CD14-positive monocyte (primary cell): Measurements from ENCODE around the gene TIMMDC1. TPM values are rescaled to one million over a fixed set of nuclear protein-coding genes. Genes with fewer than 3 reads are reported as not detected.

Source experiments
- DNase-seq, 3 donors: peaks; one replicate each; pipeline ENCODE4 v3.0.0-alpha.2; 2011 to 2022
- H2AFZ ChIP-seq: 2 replicates; pipeline ENCODE4 v1.6.0; 2012; ENCODE audit warnings: mild to moderate bottlenecking, low read depth, low read length, inconsistent platforms; ENCODE audit not compliant: insufficient read depth, poor library complexity, severe bottlenecking
- H3K27ac ChIP-seq, 2 donors: 1 replicate in 1 of 2; 2 replicates in 1 of 2; pipeline ENCODE4 v1.5.1; 2012 to 2013; ENCODE audit warnings: low read length in 2 of 2, control low read depth in 1 of 2, inconsistent platforms in 1 of 2, low read depth in 1 of 2, mild to moderate bottlenecking in 1 of 2
- H3K27me3 ChIP-seq, 2 donors: one replicate each; pipeline versions ENCODE4 v1.6.0 to v1.6.1; 2011 to 2013; ENCODE audit warnings: low read length in 2 of 2; ENCODE audit not compliant: control insufficient read depth in 2 of 2, insufficient read depth in 2 of 2
- H3K36me3 ChIP-seq, 2 donors: replicated peaks in 1 of 2; 1 replicate in 1 of 2; 2 replicates in 1 of 2; pipeline versions ENCODE4 v1.5.1 to v1.6.1; 2012 to 2013; ENCODE audit warnings: low read length in 2 of 2, control low read depth in 1 of 2, inconsistent platforms in 1 of 2, mild to moderate bottlenecking in 1 of 2; ENCODE audit not compliant: insufficient read depth in 2 of 2, control insufficient read depth in 1 of 2
- H3K4me1 ChIP-seq, 2 donors: 1 replicate in 1 of 2; 2 replicates in 1 of 2; pipeline versions ENCODE4 v1.5.1 to v1.6.1; 2012 to 2013; ENCODE audit warnings: low read length in 2 of 2, control low read depth in 1 of 2, inconsistent platforms in 1 of 2, mild to moderate bottlenecking in 1 of 2, moderate library complexity in 1 of 2; ENCODE audit not compliant: insufficient read depth in 2 of 2, control insufficient read depth in 1 of 2
- H3K4me2 ChIP-seq: replicated peaks from 2 replicates; pipeline ENCODE3; 2012; ENCODE audit warnings: low read length, moderate library complexity, mild to moderate bottlenecking; ENCODE audit not compliant: poor library complexity, severe bottlenecking; ENCODE audit errors: extremely low read depth
- H3K4me3 ChIP-seq, 3 experiments: fragments of 200-600 bp in 1 of 3; sonication (generic) in 1 of 3; replicated peaks in 1 of 3; 1 replicate in 2 of 3; 2 replicates in 1 of 3; pipeline ENCODE4 v1.5.1; 2011 to 2013; ENCODE audit warnings: low read length in 3 of 3, mild to moderate bottlenecking in 3 of 3, control low read depth in 2 of 3, low read depth in 2 of 3, inconsistent platforms in 1 of 3, moderate library complexity in 1 of 3
- H3K79me2 ChIP-seq: 2 replicates; pipeline ENCODE4 v1.6.0; 2012; ENCODE audit warnings: mild to moderate bottlenecking, control low read depth, inconsistent platforms, low read length, moderate library complexity; ENCODE audit not compliant: insufficient read depth
- H3K9ac ChIP-seq: 2 replicates; pipeline ENCODE4 v1.6.0; 2017; ENCODE audit warnings: low read length, mild to moderate bottlenecking; ENCODE audit not compliant: insufficient read depth, poor library complexity, severe bottlenecking
- H3K9me3 ChIP-seq, 2 donors: replicated peaks in 1 of 2; 1 replicate in 1 of 2; 2 replicates in 1 of 2; pipeline versions ENCODE4 v1.5.1 to v1.6.1; 2012 to 2013; ENCODE audit warnings: low read length in 2 of 2, control low read depth in 1 of 2; ENCODE audit not compliant: control insufficient read depth in 1 of 2, insufficient read depth in 1 of 2
- H4K20me1 ChIP-seq: 2 replicates; pipeline ENCODE4 v1.6.0; 2012; ENCODE audit warnings: mild to moderate bottlenecking, low read length, control low read depth, moderate library complexity; ENCODE audit not compliant: insufficient read depth
- H3K27ac Mint-ChIP-seq, 7 donors: one replicate each; pipeline ENCODE4 v1.8.0; 2020; ENCODE audit warnings: mild to moderate bottlenecking in 7 of 7, mixed read lengths in 7 of 7, moderate library complexity in 6 of 7, inconsistent platforms in 2 of 7
- H3K27me3 Mint-ChIP-seq, 3 donors: one replicate each; pipeline ENCODE4 v1.8.0; 2021 to 2022; ENCODE audit warnings: low read depth in 3 of 3, mild to moderate bottlenecking in 3 of 3, mixed read lengths in 3 of 3, moderate library complexity in 3 of 3, inconsistent platforms in 1 of 3
- H3K36me3 Mint-ChIP-seq, 2 donors: one replicate each; pipeline ENCODE4 v1.8.0; 2020; ENCODE audit warnings: mixed read lengths in 2 of 2, inconsistent platforms in 1 of 2, mild to moderate bottlenecking in 1 of 2
- H3K4me1 Mint-ChIP-seq: one replicate; pipeline ENCODE4 v1.8.0; 2020; ENCODE audit warnings: mild to moderate bottlenecking, mixed read lengths
- H3K4me3 Mint-ChIP-seq, 2 donors: one replicate each; pipeline ENCODE4 v1.8.0; 2020; ENCODE audit warnings: mild to moderate bottlenecking in 2 of 2, mixed read lengths in 2 of 2, moderate library complexity in 1 of 2
- H3K9me3 Mint-ChIP-seq, 7 donors: one replicate each; pipeline ENCODE4 v1.8.0; 2020 to 2022; ENCODE audit warnings: mixed read lengths in 7 of 7, mild to moderate bottlenecking in 6 of 7, moderate library complexity in 6 of 7, inconsistent platforms in 2 of 7
- CTCF ChIP-seq: fragments of 200-600 bp; IDR thresholded peaks from one replicate; pipeline ENCODE4 v1.8.0; 2022; ENCODE audit warnings: antibody characterized with exemption, mild to moderate bottlenecking
- WGBS: methylation state at CpG from one replicate; pipeline ENCODE4 v1.1.5; 2013; ENCODE audit warnings: missing lambda C conversion rate; ENCODE audit not compliant: insufficient coverage; 5-methylcytosine and 5-hydroxymethylcytosine counted together
- intact Hi-C, 2 donors: fragments of 100-400 bp; cut with micrococcal nuclease; formaldehyde crosslinking; loops; one replicate each; pipeline versions ENCODE4 v1.15.0 to v1.15.1; 2023
- polyA plus RNA-seq, 3 donors: library from polyadenylated mRNA; depleted of rRNA in 1 of 3; unstranded in 2 of 3; stranded (reverse) in 1 of 3; fragments of 300-500 nt in 2 of 3; fragments of >200 nt in 1 of 3; fragmentation: Illumina TruSeq in 2 of 3; gene quantifications; 1 replicate in 2 of 3; 2 replicates in 1 of 3; pipeline ENCODE4 v1.2.3, GENCODE V29; 2012 to 2021

The TIMMDC1 gene
- polyA plus RNA-seq, 3 donors = 34.1 to 81.1 (median 78.2) TPM

GRCh38 chr3:119555929-119556328 is 57.6 kb downstream of the TIMMDC1 start:
- H2AFZ ChIP-seq = no peak overlapping the region
- peak overlapping the region; percentile 64 to 65 for H3K27ac ChIP-seq
- H3K36me3 ChIP-seq = no peaks in the 10 kb centered on the region
- peaks cover 36 to 39% of the 10 kb centered on the region in 2 donors for H3K4me1 ChIP-seq
- no peaks in the 10 kb centered on the region for H3K79me2 ChIP-seq
- DNase-seq = no peak
- no peak for TF ChIP-seq CTCF
- no peaks in the 10 kb centered on the region for H3K9me3 Mint-ChIP-seq
- intact Hi-C loops = no loop called here
- H3K9me3 ChIP-seq = no peaks in the 10 kb centered on the region
- H3K4me1 Mint-ChIP-seq = peaks cover 42% of the 10 kb centered on the region
- peak overlapping the region in 1 of 3 experiments; percentile 18 for H3K4me3 ChIP-seq
- H3K27me3 Mint-ChIP-seq = peaks cover 0 to 2% (median 0%) of the 10 kb centered on the region in 3 donors
- H3K36me3 Mint-ChIP-seq = no peaks in the 10 kb centered on the region
- no peaks in the 10 kb centered on the region for H3K27me3 ChIP-seq
- H3K4me2 ChIP-seq = no peak overlapping the region
- WGBS = 100% methylated on average over 1 of the region's 1 CpG
- peak overlapping the region; percentile 82 to 93 (median 89) for H3K27ac Mint-ChIP-seq
- H3K9ac ChIP-seq = no peak overlapping the region
- peak overlapping the region in 1 of 2 donors; percentile 7 for H3K4me3 Mint-ChIP-seq
- no peaks in the 10 kb centered on the region for H4K20me1 ChIP-seq

GRCh38 chr3:119557192-119557876 is 59.0 kb downstream of the TIMMDC1 start:
- 94% methylated on average over 4 of the region's 7 CpGs for WGBS
- H3K9ac ChIP-seq = no peak overlapping the region
- no peak for DNase-seq
- Mint-ChIP-seq H3K27me3 (peaks cover 0 to 2% (median 0%) of the 10 kb centered on the region in 3 donors), H3K4me1 (peaks cover 51% of the 10 kb centered on the region), H3K9me3 (no peaks in the 10 kb centered on the region), H3K27ac (peak overlapping the region in 1 of 7 donors; percentile 10), H3K36me3 (no peaks in the 10 kb centered on the region), H3K4me3 (no peak overlapping the region)
- no peaks in the 10 kb centered on the region for H3K79me2 ChIP-seq
- H4K20me1 ChIP-seq = no peaks in the 10 kb centered on the region
- no peaks in the 10 kb centered on the region for H3K9me3 ChIP-seq
- no peak overlapping the region for H2AFZ ChIP-seq
- H3K4me2 ChIP-seq = no peak overlapping the region
- H3K4me3 ChIP-seq = no peak overlapping the region
- no peak overlapping the region for H3K27ac ChIP-seq
- H3K4me1 ChIP-seq = peaks cover 43 to 47% of the 10 kb centered on the region in 2 donors
- TF ChIP-seq CTCF = no peak
- no peaks in the 10 kb centered on the region for H3K36me3 ChIP-seq
- intact Hi-C loops = no loop called here
- no peaks in the 10 kb centered on the region for H3K27me3 ChIP-seq
